Activated CD8-positive, alpha-beta memory T cell treated with anti-CD3 and anti-CD28 coated beads, Interleukin-2, amount 50 U/mL, for 24 hours (primary cell): Measurements from ENCODE around the gene NRSN1.

Experiments
- DNase-seq: peaks from one replicate; pipeline ENCODE4 v3.0.0-alpha.2; 2020; ENCODE audit errors: extremely low read depth

Gene NRSN1, protein sequence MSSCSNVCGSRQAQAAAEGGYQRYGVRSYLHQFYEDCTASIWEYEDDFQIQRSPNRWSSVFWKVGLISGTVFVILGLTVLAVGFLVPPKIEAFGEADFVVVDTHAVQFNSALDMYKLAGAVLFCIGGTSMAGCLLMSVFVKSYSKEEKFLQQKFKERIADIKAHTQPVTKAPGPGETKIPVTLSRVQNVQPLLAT

GRCh38 chr6:24125980-24126379 is at the start of gene NRSN1:
Gene NRSN1, plus strand, starts transcription at chr6:24126215. Its CDS starts 8,113 bp downstream, at chr6:24134328.
- no peak for DNase-seq

DNA sequence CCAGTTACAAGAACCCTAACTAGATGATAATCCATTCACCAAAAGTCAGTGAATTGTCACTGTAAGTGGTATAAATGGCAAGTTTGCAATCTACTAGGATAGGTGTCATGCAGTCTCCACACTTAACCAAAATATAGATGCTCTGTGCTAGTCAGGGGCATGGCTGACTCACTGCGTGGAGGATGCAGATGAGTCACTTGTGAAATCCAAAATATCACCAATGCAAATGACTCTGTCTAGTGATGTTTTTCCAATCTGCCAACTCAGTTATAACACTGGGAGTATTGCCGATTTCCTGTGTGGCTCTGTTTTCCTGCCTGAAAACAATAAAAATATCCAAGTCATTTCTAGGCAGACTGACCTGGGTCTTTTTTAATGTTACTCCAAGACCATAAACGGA is 47.8 kb upstream of the NRSN1 start:
- no peak for DNase-seq

DNA sequence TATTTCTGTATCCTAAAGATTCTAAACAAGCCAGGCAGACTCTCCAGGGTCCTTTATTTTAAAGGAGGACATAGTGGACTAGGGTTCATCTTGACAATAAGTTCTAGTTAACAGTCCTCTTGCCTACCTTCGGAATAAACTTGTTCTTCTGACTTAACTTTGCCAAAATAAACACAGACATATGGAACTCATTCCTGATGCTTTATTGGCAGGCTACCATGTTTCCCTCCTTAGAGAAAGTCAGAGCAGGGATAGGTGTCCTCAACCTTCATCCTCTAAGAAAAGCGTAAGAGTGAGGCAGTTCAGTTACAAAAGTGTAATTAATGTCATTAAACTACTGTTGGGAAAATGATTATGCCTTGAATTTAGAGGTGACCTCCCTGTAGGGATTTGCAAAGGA is 46.9 kb upstream of the NRSN1 start:
- DNase-seq = no peak

GRCh38 chr6:24080711-24081110 is 45.3 kb upstream of the NRSN1 start:
- no peak for DNase-seq

DNA sequence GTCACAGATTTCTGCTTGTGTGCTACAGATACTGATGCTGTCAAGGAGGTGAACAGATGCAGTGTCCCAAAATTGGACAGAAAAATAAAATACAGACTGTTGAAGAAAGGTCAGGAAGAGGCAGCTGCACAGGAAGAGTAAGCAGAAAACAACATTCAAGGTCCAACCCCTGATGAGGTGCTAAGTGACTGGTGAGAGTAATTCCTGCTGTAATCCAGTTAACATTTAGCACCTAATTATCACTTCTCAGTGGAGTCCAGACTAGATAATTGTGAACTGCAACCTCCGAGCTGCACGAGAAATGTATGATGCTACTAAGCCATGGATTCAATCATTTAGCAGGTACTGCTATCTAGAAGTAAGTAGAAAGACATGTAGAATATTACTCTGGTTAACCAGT is 36.3 kb upstream of the NRSN1 start:
- DNase-seq = no peak

DNA sequence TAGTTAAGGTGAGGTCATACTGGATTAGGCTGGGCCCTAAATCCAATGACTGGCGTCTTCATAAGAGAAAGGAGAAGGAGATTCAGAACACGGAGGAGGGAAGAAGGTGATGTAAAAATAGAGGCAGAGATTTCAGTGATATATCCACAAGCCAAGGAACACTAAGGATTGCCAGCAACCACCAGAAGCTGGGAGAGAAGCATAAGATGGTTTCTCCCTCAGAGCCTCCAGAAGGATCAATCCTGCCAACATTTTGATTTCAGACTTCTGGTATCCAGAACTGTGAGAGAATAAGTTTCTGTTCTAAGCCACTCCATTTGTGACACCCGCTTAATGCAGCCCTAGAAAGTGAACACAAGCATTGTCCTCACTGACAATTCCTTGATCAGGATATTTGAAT is 33.6 kb upstream of the NRSN1 start:
- no peak for DNase-seq

- no peak for DNase-seq
Measured at GRCh38 chr6:24093381-24093780, 32.6 kb upstream of the NRSN1 start.

DNA sequence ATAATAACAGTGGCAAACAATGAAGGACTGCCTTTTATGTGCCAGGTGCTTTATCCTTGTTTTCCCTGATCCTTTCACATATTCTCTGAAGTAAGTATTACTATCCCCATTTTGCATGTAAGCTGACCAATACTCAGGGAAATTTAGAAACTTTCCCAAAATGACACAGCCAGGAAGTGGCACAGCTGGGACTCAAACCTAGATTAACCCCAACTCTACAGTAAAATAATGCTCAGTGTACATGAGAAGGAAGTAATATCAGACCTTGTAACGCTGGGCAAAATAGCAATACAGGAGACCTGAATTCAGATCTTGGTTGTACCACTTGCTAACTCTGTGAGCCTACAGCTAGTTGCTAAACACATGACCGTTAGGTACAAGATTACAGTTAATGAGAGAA is 26.8 kb upstream of the NRSN1 start:
- no peak for DNase-seq

DNA sequence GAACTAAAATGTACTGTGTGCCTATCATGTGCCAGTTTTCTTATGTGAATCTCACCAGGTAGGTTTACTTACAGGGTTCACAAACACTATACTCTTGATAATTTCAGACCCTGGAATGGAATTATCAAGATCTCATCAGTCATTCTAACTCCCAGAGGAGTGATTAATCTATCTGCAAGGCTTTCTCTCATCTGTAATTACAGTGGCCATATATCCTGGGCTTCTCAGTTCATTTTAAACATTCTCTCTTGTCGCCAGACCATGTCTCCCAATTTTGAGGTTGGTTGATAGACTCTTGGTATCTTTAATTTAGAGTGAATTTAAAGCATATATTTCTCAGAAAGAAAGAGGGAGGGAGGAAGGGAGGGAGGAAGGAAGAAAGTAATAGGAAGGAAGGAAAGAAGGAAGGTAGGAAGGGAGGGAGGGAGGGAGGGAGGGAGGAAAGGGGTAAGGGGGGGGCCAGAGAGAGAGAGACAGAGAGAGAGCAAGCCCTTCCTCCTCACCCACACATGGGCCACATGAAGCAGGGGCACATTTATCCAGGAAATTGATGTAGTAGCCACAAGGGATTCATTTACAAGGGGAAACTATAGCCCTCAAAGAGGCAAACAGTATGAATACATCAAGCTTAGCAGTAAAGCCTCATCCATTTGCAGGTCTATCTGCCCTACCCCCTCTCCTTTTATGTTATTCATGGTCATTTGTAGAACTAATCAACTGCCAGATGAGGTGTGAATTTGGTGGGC is 25.8 kb upstream of the NRSN1 start:
- DNase-seq = no peak

GRCh38 chr6:24100770-24101155 is 25.3 kb upstream of the NRSN1 start:
- no peak for DNase-seq

DNA sequence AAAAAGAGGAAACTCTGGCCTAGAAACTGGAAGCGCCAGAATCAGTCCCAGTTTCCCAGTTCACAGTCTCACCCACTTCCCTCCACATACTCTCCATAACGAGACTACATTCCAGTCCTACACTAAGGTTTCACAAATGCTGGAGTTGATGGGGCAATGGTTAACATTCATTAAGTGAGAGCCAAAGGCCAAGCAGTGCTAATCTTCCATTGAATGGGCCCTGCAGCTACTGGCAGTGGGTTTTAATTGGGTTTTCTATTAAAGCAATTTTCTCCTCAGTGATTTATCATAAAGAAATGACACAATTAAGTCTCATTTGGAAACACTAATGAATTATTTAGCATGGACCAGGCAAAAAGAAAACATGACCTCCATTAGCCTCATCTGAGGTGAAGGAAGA is 20.8 kb upstream of the NRSN1 start:
- no peak for DNase-seq

GRCh38 chr6:24106291-24106690 is 19.7 kb upstream of the NRSN1 start:
- no peak for DNase-seq

DNA sequence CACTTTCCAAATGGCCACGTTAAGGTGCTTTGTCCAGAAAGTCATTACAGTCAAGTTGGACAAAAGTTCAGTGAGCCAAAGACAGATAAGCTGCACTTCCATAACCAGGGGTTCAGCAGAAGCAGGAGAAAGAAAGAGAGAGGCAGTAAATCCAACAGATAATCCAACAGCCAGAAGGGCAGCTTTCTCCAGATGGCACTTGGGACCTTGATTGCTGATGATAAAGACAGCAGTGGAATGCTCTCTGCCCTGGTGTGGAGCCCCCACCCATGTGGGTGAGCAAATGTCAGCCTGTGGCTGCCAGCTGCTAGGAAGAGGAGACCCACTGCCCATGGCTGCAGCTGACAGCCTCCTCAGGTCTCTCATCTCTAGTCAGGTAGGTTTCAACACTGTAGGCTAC is 18.7 kb upstream of the NRSN1 start:
- DNase-seq = no peak

- no peak for DNase-seq
Measured at GRCh38 chr6:24108056-24108455, 18.0 kb upstream of the NRSN1 start.

DNA sequence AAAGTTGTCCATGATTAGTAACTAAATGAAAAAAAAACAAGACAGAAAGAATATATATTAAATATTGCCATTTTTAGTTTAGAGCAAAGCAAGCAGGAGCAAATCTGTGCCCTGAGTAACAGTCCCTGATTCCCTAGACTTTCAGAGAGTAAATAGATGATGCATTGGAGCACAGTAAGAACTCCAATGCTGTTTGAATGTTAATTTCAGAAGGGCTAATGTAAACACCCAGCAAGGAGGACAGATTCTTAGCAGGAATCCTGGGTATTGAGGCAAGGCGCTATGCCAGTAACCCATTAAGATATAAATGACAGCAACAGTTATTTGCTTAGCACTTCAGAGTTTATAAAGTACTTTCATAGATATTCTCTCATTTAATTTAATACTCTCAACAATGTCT is 15.6 kb upstream of the NRSN1 start:
- DNase-seq = no peak

- DNase-seq = no peak
Measured at GRCh38 chr6:24113891-24114290, 12.1 kb upstream of the NRSN1 start.

DNA sequence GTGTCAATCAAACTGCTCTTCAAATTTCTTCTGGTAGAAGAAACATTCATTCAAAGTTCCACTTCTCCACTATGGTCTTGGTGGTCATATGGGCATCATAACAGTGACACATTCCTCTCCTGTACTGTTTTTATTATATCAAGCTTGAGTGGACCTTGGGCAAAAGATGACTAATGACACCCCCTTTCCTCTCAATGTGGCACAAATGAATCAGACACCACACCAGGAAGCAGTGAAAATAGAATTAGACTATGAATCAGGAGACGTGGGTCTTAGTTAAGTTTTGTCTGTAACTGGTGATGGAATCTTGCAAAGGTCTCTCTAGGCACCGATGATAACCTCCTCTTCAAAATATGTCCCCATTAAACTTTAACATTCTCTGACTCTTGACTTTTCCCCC is 9.0 kb upstream of the NRSN1 start:
- DNase-seq = no peak

GRCh38 chr6:24122139-24122538 is 3.9 kb upstream of the NRSN1 start:
- DNase-seq = no peak

DNA sequence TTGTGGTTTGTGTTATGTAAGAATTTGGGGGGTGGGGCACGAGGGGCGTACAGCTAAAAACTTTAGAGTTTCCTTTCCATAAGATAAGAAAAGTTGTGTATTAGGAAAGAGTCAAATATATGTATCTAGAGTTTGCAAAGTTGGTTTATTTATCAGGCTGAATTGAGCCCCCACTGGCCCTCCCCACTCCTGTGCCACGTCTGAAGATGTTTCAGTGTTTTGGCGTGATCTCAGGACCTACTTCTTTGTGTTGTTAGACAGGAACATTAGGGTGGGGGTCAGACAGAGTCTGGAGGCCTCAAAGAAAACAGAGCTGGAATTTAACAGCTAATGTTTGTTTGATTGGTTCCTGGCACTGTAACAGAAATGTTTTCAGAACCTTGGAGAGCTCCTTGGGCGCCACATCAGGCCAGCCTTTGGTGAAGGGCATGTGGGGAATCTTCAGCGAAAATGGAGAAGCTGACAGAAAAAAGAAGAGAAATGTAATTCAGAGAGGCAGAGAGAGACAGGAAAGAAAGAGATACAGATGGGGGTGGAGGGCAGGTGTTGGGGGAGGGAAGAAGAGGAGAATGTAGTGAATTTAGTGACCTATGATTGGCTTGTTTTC is 674 bp downstream of the NRSN1 start:
- no peak for DNase-seq

DNA sequence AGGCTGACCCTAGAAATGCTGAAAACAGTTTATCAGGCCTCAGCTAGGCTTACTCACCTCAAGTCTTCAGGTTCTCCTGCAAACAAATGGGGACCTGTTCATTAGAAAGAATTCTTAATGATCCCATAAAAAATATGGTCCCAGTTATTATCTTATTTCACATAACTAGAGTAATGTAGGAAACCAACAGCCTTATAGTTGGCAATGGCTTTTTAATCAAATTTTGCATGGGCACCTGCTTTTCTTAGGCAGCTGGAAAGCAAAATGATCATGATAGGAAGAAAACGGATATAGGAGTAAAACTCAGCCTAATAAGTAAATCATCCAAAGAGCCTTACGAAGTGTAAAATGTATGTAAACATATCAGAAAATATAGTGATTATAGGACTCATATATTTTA is 1.3 kb downstream of the NRSN1 start:
- no peak for DNase-seq

- no peak for DNase-seq
Measured at GRCh38 chr6:24131751-24132150, 5.7 kb downstream of the NRSN1 start.

DNA sequence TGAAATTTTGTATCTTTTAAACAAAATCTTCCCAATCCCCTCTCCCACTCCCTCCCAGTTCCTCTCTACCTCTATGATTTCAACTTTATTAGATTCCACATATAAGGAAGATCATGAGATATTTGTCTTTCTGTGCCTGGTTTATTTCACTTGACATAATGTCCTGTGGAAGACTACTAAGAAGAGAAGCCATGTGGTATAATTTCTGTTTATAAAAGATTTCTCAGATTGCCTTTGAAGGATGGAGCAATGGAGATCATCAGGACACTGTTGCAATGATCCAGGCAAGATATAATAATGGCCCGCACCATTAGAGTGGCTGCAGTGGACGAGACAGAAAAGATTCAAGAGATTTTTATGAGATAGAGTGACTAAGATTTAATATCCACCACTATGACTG is 13.1 kb downstream of the NRSN1 start:
- no peak for DNase-seq

GRCh38 chr6:24139639-24140038 is 13.6 kb downstream of the NRSN1 start:
- DNase-seq = no peak
